Erythroblast (primary cell): ENCODE measurements around the gene ZBTB20.

ENCODE experiments used
- GATA1 ChIP-seq: IDR thresholded peaks from 2 replicates; pipeline ENCODE4 v1.6.1; 2011; ENCODE audit warnings: low read depth, mild to moderate bottlenecking, control low read depth, low read length, moderate library complexity
- POLR2A ChIP-seq: IDR thresholded peaks from 2 replicates; pipeline ENCODE4 v1.6.1; 2011; ENCODE audit warnings: mild to moderate bottlenecking, low read length

GRCh38 chr3:114867835-114868503 lies 279.1 kb downstream of the ZBTB20 start:
- TF ChIP-seq POLR2A: no peak
- no peak for TF ChIP-seq GATA1
